HCT116 (cell line): ENCODE results near the gene WDR45B. TPM values are rescaled to one million over a fixed set of nuclear protein-coding genes. Genes with fewer than 3 reads are reported as not detected.

Source experiments
- ATAC-seq: fragments of 200-7000 bp; cut with Tn5 transposase; 2 replicates; pipeline ENCODE4 v1.9.1; 2020; ENCODE audit warnings: mild to moderate bottlenecking, moderate library complexity
- BruUV-seq: library from RNA; stranded (reverse); fragments of 400-500 nt; replicated peaks from 2 replicates; lab custom pipeline; 2021; lab: Mats Ljungman, UMichigan
- CTCF ChIA-PET: fragments of 300-600 bp; sonication (Branson Sonifier 250); formaldehyde crosslinking; loops from one replicate; lab custom pipeline; 2021; ENCODE audit warnings: antibody characterized with exemption; lab: Charles Lee
- POLR2A ChIA-PET: fragments of 300-600, 350-600 bp; sonication (Branson Sonifier 250); formaldehyde crosslinking; loops from one replicate; lab custom pipeline; 2021; ENCODE audit warnings: antibody characterized with exemption; lab: Charles Lee
- RAD21 ChIA-PET, 2 experiments: fragments of 300-600 bp; sonication (Branson Sonifier 250); formaldehyde crosslinking; loops; one replicate each; lab custom pipeline; 2023; ENCODE audit warnings: low total read pairs in 2 of 2; ENCODE audit not compliant: uncharacterized antibody in 2 of 2, unreplicated experiment in 2 of 2, low non-redundant PET in 1 of 2; lab: Charles Lee
- DNase-seq: peaks from one replicate; pipeline ENCODE4 v3.0.0-alpha.2; 2010; ENCODE audit warnings: low read depth, low spot score
- H2AFZ ChIP-seq: fragments of 200-600 bp; shearing (Covaris generic), sonication (generic); 2 replicates; pipeline ENCODE4 v1.6.1; 2017; ENCODE audit warnings: low read depth, mixed run types, mixed read lengths, antibody characterized with exemption, low read length; ENCODE audit not compliant: poor library complexity, severe bottlenecking
- H3K27ac ChIP-seq: 2 replicates; pipeline ENCODE4 v1.5.1; 2012; ENCODE audit warnings: low read depth, low read length
- H3K27me3 ChIP-seq: fragments of 200-600 bp; sonication (generic); 2 replicates; pipeline ENCODE4 v1.6.1; 2016; ENCODE audit warnings: mixed run types, low read length, mixed read lengths; ENCODE audit not compliant: insufficient read depth
- H3K36me3 ChIP-seq, 2 experiments: fragments of 200-500 bp in 1 of 2; fragments of 200-600 bp in 1 of 2; sonication (Bioruptor generic) in 1 of 2; sonication (generic) in 1 of 2; 2 replicates each; pipeline versions ENCODE4 v1.5.1 to v1.6.1; 2014 to 2016; ENCODE audit warnings: low read length in 2 of 2, inconsistent platforms in 1 of 2, mixed read lengths in 1 of 2, mixed run types in 1 of 2; ENCODE audit not compliant: insufficient read depth in 2 of 2, control insufficient read depth in 1 of 2
- H3K4me1 ChIP-seq, 2 experiments: fragments of 200-600 bp in 1 of 2; sonication (generic) in 1 of 2; 2 replicates each; pipeline versions ENCODE4 v1.5.1 to v1.6.1; 2012 to 2017; ENCODE audit warnings: low read length in 2 of 2, inconsistent platforms in 1 of 2, mild to moderate bottlenecking in 1 of 2, mixed read lengths in 1 of 2, mixed run types in 1 of 2, moderate library complexity in 1 of 2; ENCODE audit not compliant: insufficient read depth in 2 of 2, control insufficient read depth in 1 of 2
- H3K4me2 ChIP-seq: fragments of 200-600 bp; sonication (generic); 2 replicates; pipeline ENCODE4 v1.6.1; 2017; ENCODE audit warnings: mixed run types, low read length, mixed read lengths
- H3K4me3 ChIP-seq, 2 experiments: fragments of 200-600 bp in 1 of 2; sonication (generic) in 1 of 2; replicated peaks in 1 of 2; 2 replicates each; pipeline ENCODE4 v1.5.1; 2011 to 2016; ENCODE audit warnings: low read length in 2 of 2, control low read depth in 1 of 2, low read depth in 1 of 2, mild to moderate bottlenecking in 1 of 2, mixed read lengths in 1 of 2, mixed run types in 1 of 2
- H3K79me2 ChIP-seq: fragments of 200-600 bp; sonication (generic); 2 replicates; pipeline ENCODE4 v1.6.1; 2017; ENCODE audit warnings: mild to moderate bottlenecking, mixed run types, low read length, moderate library complexity, mixed read lengths; ENCODE audit not compliant: insufficient read depth
- H3K9ac ChIP-seq: fragments of 200-600 bp; sonication (generic); 2 replicates; pipeline ENCODE4 v1.6.1; 2016; ENCODE audit warnings: low read length, mixed read lengths
- H3K9me2 ChIP-seq: fragments of 200-600 bp; sonication (generic), shearing (Covaris generic); 2 replicates; pipeline ENCODE4 v1.6.1; 2017; ENCODE audit warnings: mixed run types, mild to moderate bottlenecking, moderate library complexity; ENCODE audit not compliant: insufficient read depth
- H3K9me3 ChIP-seq, 2 experiments: fragments of 200-500 bp in 1 of 2; fragments of 200-600 bp in 1 of 2; sonication (Bioruptor generic) in 1 of 2; sonication (generic) in 1 of 2; 2 replicates each; pipeline ENCODE4 v1.6.1; 2014 to 2017; ENCODE audit warnings: low read length in 2 of 2, mixed read lengths in 2 of 2, inconsistent platforms in 1 of 2, low read depth in 1 of 2, mild to moderate bottlenecking in 1 of 2, mixed run types in 1 of 2, moderate library complexity in 1 of 2; ENCODE audit not compliant: control insufficient read depth in 1 of 2, insufficient read depth in 1 of 2
- H4K20me1 ChIP-seq: fragments of 200-600 bp; sonication (generic), shearing (Covaris generic); 2 replicates; pipeline ENCODE4 v1.6.1; 2017; ENCODE audit warnings: mixed run types, mild to moderate bottlenecking, moderate library complexity; ENCODE audit not compliant: insufficient read depth
- ATF3 ChIP-seq: IDR thresholded peaks from 2 replicates; pipeline ENCODE4 v1.6.1; 2012
- CEBPB ChIP-seq: IDR thresholded peaks from 2 replicates; pipeline ENCODE4 v1.6.1; 2012; ENCODE audit warnings: low read depth
- ELF1 ChIP-seq: IDR thresholded peaks from 2 replicates; pipeline ENCODE4 v1.6.1; 2012; ENCODE audit warnings: low read depth, borderline replicate concordance
- EZH2 ChIP-seq: fragments of 200-600 bp; sonication (generic); IDR thresholded peaks from 2 replicates; pipeline ENCODE4 v1.6.1; 2017; ENCODE audit warnings: antibody characterized with exemption, mixed run types
- FOSL1 ChIP-seq: IDR thresholded peaks from 2 replicates; pipeline ENCODE4 v1.6.1; 2012; ENCODE audit warnings: low read depth
- JUND ChIP-seq: IDR thresholded peaks from 2 replicates; pipeline ENCODE4 v1.6.1; 2012
- MAX ChIP-seq: IDR thresholded peaks from 2 replicates; pipeline ENCODE4 v1.6.1; 2012
- POLR2AphosphoS5 ChIP-seq: IDR thresholded peaks from 2 replicates; pipeline ENCODE4 v1.6.1; 2011; ENCODE audit warnings: mild to moderate bottlenecking, low read depth, low read length, moderate library complexity
- REST ChIP-seq: IDR thresholded peaks from 2 replicates; pipeline ENCODE4 v1.6.1; 2012; ENCODE audit warnings: low read depth
- SIN3A ChIP-seq: IDR thresholded peaks from 2 replicates; pipeline ENCODE4 v1.6.1; 2012; ENCODE audit warnings: low read depth
- SP1 ChIP-seq: IDR thresholded peaks from 2 replicates; pipeline ENCODE4 v1.6.1; 2012; ENCODE audit warnings: low read depth
- TCF7L2 ChIP-seq: IDR thresholded peaks from 2 replicates; pipeline ENCODE4 v1.7.0; 2011; ENCODE audit warnings: borderline replicate concordance, inconsistent platforms; ENCODE audit not compliant: insufficient read depth, insufficient read length; ENCODE audit errors: extremely low read depth
- YY1 ChIP-seq: IDR thresholded peaks from 2 replicates; pipeline ENCODE4 v1.6.1; 2011; ENCODE audit warnings: low read length, low read depth, moderate library complexity, mild to moderate bottlenecking; ENCODE audit not compliant: insufficient replicate concordance; ENCODE audit errors: extremely low read depth
- ZBTB33 ChIP-seq: IDR thresholded peaks from 2 replicates; pipeline ENCODE4 v1.6.1; 2011; ENCODE audit warnings: mild to moderate bottlenecking, low read length, moderate library complexity; ENCODE audit not compliant: insufficient replicate concordance; ENCODE audit errors: extremely low read depth
- ZFX ChIP-seq: fragments of 450-650 bp; IDR thresholded peaks from 2 replicates; pipeline ENCODE4 v1.6.1; 2017
- ZNF274 ChIP-seq: fragments of 200-500 bp; sonication (Bioruptor generic); IDR thresholded peaks from 2 replicates; pipeline ENCODE4 v1.6.1; 2014; ENCODE audit warnings: mild to moderate bottlenecking, low read depth, low read length, inconsistent platforms
- intact Hi-C: fragments of 100-400 bp; cut with micrococcal nuclease; formaldehyde crosslinking; loops from 2 replicates; pipeline ENCODE4 v1.10.0; 2022
- total RNA-seq: library from RNA; stranded (reverse); gene quantifications from one replicate; pipeline ENCODE4 v1.2.1, GENCODE V29; 2021; ENCODE audit not compliant: unreplicated experiment

The WDR45B gene
- total RNA-seq, 1 experiment from 2014 or later, result 117 TPM

GRCh38 chr17:82658331-82658730 is 10.1 kb upstream of the WDR45B start:
- BruUV-seq, result no TSS peak
- intact Hi-C loops, result no loop called here
- Histone ChIP-seq H3K9ac (no peak overlapping the region), H3K27me3 (no peaks in the 10 kb centered on the region), H3K4me2 (no peak overlapping the region), H2AFZ (no peak overlapping the region), H3K4me3 (no peak overlapping the region), H3K9me3 (peaks cover 0 to 5% of the 10 kb centered on the region in 2 experiments; a peak in 1 of 4 replicates), H4K20me1 (no peaks in the 10 kb centered on the region), H3K9me2 (no peaks in the 10 kb centered on the region), H3K4me1 (no peaks in the 10 kb centered on the region), H3K79me2 (no peaks in the 10 kb centered on the region), H3K27ac (no peak overlapping the region), H3K36me3 (no peaks in the 10 kb centered on the region)
- TF ChIP-seq ZFX, result no peak
- DNase-seq, result no peak
- ChIA-PET POLR2A (no interaction called here), CTCF (no interaction called here), RAD21 (no interaction called here)
- no peak for ATAC-seq

GRCh38 chr17:82657926-82658325 is 9.7 kb upstream of the WDR45B start:
- BruUV-seq, result no TSS peak
- no peak for TF ChIP-seq CEBPB
- TF ChIP-seq ELF1, result no peak
- no peak for TF ChIP-seq ATF3
- no peak for TF ChIP-seq POLR2AphosphoS5
- no peak for TF ChIP-seq SP1
- TF ChIP-seq JUND, result no peak
- no peak for TF ChIP-seq ZBTB33
- TF ChIP-seq EZH2, result no peak
- TF ChIP-seq REST, result no peak
- TF ChIP-seq TCF7L2, result no peak
- TF ChIP-seq ZNF274, result no peak
- TF ChIP-seq YY1, result no peak
- no peak for TF ChIP-seq SIN3A
- no peak for TF ChIP-seq FOSL1
- no peak for TF ChIP-seq MAX
- TF ChIP-seq ZFX, result no peak
- TF ChIP-seq, all 23 proteins: peak for 0

More at GRCh38 chr17:82657926-82658325, 9.7 kb upstream of the WDR45B start:
- Histone ChIP-seq H3K4me2 (no peak overlapping the region), H3K36me3 (no peaks in the 10 kb centered on the region), H3K27me3 (no peaks in the 10 kb centered on the region), H3K4me3 (no peak overlapping the region), H3K9ac (no peak overlapping the region), H3K9me2 (no peaks in the 10 kb centered on the region), H3K27ac (no peak overlapping the region), H3K9me3 (peaks cover 0 to 5% of the 10 kb centered on the region in 2 experiments; a peak in 1 of 4 replicates), H3K79me2 (no peaks in the 10 kb centered on the region), H3K4me1 (no peaks in the 10 kb centered on the region), H2AFZ (no peak overlapping the region), H4K20me1 (no peaks in the 10 kb centered on the region)
- ChIA-PET POLR2A (no interaction called here), CTCF (no interaction called here), RAD21 (interaction anchor here in 1 of 2 experiments (0.7 kb wide), 1 partner anchor 10 kb away, joined by 3 read pairs; no protein-coding TSS in a partner anchor)
- ATAC-seq (no peak), DNase-seq (no peak)
- intact Hi-C loops, result no loop called here
